Eye (tissue), 1 donor: ENCODE results near the gene SYCP2.
"Not testable (repeated sequence)": the region's sequence is repeated elsewhere in the genome, so short reads cannot be mapped to it uniquely, and the experiment has no call there.

Source experiments
- DNase-seq: peaks from one replicate; pipeline ENCODE4 v3.0.0-alpha.2; 2015

SYCP2 gene, protein sequence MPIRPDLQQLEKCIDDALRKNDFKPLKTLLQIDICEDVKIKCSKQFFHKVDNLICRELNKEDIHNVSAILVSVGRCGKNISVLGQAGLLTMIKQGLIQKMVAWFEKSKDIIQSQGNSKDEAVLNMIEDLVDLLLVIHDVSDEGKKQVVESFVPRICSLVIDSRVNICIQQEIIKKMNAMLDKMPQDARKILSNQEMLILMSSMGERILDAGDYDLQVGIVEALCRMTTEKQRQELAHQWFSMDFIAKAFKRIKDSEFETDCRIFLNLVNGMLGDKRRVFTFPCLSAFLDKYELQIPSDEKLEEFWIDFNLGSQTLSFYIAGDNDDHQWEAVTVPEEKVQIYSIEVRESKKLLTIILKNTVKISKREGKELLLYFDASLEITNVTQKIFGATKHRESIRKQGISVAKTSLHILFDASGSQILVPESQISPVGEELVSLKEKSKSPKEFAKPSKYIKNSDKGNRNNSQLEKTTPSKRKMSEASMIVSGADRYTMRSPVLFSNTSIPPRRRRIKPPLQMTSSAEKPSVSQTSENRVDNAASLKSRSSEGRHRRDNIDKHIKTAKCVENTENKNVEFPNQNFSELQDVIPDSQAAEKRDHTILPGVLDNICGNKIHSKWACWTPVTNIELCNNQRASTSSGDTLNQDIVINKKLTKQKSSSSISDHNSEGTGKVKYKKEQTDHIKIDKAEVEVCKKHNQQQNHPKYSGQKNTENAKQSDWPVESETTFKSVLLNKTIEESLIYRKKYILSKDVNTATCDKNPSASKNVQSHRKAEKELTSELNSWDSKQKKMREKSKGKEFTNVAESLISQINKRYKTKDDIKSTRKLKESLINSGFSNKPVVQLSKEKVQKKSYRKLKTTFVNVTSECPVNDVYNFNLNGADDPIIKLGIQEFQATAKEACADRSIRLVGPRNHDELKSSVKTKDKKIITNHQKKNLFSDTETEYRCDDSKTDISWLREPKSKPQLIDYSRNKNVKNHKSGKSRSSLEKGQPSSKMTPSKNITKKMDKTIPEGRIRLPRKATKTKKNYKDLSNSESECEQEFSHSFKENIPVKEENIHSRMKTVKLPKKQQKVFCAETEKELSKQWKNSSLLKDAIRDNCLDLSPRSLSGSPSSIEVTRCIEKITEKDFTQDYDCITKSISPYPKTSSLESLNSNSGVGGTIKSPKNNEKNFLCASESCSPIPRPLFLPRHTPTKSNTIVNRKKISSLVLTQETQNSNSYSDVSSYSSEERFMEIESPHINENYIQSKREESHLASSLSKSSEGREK (N-terminal part only)

GRCh38 chr20:59933296-59933848 lies at the start of gene SYCP2:
Gene SYCP2 (minus strand): TSS chr20:59933637. CDS start chr20:59922413, 11,224 bp downstream.
- DNase-seq = no peak

GRCh38 chr20:59983076-59983475 lies 49.6 kb upstream of the SYCP2 start:
- no peak for DNase-seq

GRCh38 chr20:59977086-59977485 lies 43.6 kb upstream of the SYCP2 start:
- no peak for DNase-seq

DNA sequence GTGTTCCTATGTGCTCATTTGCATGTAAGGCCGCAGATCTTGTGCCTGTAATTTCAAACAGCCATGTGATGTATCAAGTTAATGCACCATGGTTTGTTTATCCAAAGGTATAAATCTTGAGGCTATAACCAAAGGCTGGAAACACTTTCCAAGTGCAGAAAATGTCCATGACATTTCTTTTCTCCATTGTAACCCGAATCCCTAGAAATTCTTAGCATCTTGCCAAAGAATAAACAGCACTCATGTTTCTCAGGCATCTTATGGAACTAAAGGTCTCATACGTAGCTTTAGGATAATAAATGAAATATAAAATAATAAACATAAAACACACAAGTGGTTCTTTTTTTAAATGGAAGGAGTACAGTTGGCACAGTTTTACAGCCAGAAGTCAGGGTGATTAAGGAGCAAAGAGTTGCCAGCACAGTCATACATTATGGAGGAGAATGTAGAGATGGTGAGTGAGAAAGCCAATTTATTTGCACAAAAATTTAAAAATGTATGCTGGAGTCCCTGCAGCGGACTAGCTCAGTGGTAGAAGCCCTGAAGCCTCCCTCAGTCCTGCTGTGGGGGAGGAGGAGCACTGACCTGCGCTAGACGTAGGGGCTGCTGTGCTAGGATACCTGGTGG lies 42.8 kb upstream of the SYCP2 start:
- DNase-seq = no peak

DNA sequence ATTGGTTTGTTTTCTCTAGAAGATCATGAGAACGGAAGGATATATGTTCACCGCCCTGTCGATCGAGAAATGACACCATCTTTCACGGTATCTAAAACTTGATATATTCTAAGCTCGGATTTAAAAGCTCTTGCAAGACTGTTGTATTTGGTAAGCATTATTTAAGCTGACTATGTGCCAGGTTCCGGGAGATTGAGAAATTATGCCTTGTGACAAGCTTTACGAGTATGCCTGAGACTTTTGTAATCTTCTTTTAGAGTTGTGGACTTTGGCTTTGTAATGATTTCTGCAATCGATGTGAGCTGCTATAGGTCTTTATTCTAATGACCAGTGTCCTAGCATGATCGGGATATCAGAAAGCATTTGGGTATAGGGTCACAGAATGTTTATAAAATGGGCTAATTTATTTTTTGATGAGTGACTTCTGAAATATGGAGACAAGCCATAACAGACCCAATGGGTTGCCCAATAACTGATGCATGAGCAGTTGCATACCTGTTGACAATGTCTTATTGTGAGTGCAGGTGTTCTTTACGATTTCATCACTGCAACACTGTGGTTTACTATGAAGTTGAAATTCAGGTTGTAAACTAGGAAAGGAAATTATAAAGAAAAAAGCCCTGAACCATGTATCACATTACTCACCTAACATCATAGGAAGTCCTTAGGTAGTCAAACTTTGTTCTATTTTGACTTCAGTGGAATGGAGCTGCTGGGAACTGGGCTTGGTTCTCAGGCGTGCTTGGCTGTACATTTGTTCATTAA lies 38.8 kb upstream of the SYCP2 start:
- no peak for DNase-seq

- DNase-seq = no peak
These were observed 38.0 kb upstream of the SYCP2 start for GRCh38 chr20:59971428-59971827.

- no peak for DNase-seq
These were observed 33.0 kb upstream of the SYCP2 start for GRCh38 chr20:59966428-59966827.

DNA sequence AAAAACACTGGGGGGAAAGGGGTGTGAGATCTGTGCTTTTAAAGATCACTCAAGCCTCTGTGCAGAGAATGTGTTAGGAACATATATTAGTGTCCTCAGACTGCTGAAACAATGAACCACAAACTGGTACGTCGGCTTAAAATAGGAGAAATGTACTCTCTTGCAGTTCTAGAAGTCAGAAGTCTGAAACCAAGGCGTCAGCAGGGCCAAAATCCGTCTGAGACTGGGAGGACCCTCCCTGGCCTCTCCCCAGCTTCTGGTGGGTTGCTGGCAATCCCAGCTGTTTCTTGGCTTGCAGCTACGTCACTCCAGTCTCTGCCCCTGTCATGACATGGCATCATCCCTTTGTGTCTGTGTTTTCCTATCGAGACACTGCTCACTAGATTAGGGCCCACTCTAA lies 28.7 kb upstream of the SYCP2 start:
- no peak for DNase-seq

GRCh38 chr20:59961423-59961822 lies 28.0 kb upstream of the SYCP2 start:
- DNase-seq = no peak

- DNase-seq = no peak
These were observed 25.2 kb upstream of the SYCP2 start for GRCh38 chr20:59958626-59959025.

DNA sequence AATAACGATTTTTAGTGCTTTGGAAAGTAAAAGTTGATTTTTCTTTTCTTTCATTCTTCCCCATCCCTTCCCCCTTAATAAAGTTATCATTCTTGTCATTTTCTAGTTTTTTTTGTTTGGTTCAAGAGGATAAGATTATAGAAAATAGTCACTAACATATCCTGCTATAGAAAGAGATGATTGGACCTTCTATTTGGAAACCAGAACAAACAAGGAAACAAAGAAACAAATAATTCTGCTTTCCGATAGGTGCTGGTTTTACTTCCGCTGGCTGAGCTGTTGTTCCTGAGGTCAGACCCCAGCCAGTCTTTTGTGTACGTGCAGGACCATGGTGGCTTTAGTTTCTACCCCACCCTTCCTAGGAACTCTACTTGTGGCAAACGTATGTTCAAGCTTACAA lies 24.7 kb upstream of the SYCP2 start, which contains the start of gene CDH26:
CDH26 (plus strand) TSS at position 301 of the 400 bp plus-strand sequence. CDS start 304 bp downstream, outside the sequence.
- DNase-seq = no peak

DNA sequence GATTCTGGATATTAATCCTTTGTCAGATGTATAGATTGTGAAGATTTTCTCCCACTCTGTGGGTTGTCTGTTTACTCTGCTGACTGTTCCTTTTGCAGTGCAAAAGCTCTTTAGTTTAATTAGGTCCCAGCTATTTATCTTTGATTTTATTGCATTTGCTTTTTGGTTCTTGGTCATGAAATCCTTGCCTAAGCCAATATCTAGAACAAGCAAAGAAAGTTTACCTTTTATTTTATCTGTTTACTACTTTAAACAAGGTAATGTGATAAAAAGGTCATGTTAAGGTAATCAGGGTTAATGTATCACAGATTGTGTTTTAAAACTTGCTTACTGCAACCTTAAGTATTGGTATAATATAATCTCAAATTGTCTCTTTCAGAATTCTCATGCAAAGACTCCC lies 24.1 kb upstream of the SYCP2 start:
- not testable (repeated sequence) for DNase-seq

- peak; percentile 32 for DNase-seq
These were observed 21.8 kb upstream of the SYCP2 start for GRCh38 chr20:59955131-59955796.

DNA sequence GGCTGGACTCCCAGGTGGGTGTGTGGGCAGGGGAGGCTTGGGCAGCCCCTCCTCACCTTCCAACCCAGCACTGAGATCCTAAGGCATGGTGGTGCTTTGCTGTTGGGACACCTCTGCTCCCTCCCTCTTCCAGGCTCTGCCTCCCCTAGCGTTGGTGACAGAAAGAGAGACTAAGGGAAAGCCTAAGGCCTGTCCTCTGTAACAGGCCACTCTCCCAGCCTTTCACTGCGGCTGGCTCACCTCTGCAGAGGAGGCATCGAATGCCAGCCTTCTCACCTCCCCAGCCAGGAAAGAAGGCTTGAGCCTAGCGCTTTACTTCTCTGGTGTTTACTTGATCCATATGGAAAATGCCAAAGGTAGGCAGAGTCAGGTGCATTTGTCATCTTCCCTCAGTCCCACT lies 21.3 kb upstream of the SYCP2 start:
- DNase-seq = no peak

DNA sequence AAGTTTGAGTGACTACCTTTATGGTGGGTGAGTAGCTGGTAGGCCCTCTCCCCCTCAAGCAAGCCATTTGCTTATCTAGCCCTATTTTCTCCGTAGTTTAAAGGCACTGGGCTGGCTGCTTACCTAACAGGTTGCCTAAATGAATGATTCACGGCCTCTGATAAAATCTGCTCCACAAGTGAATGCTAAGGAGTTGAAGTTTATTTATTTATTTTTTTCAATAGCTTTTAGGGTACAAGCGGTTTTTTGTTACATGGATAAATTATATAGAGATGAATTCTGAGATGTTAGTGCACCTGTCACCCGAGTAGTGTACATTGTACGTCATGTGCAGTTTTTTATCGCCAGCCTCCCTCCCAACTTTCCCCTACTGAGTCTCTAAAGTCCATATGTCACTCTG lies 16.5 kb upstream of the SYCP2 start:
- no peak for DNase-seq

DNA sequence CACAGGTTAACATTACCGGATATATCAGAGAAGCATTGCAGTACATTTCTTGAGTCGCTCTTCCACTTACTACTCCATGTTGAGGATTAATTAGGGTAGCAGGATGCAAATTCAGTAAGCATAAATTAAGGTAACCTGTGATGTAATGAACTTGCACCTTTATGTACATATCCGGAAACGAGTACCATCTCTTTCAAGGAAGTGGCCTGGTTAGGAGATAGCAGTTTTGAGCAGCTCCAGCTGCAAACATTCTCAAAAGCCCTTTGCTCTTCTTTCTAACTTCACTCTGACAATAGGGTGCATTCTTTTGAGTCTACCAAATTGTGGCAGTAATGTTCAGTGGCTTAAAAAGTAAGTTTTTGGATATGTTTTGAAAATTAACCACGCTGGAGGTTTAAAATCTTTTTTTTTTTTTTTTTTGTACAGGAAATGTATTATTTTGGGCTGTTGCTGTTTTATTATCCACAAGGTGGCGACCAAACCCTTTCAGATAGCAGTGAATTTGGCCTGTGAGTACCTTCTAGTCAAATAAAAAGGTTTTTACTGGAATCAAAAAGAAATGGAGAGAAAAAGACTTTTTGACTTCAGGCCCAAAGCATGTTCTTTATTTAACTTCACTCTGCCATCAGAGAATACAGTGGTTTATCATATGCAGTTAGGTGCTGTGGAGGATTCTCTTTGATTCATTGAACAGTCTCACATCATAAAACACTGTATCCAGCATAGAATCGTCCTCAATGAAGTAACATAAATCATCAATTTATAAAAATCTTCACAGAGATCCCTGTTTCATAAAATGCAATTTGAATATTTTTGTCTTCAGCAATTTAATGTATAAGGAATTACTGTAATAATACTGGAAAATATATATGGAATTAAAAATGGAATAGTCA lies 15.6 kb upstream of the SYCP2 start:
- peak; percentile 71 for DNase-seq

- no peak for DNase-seq
These were observed 14.8 kb upstream of the SYCP2 start for GRCh38 chr20:59948212-59948611.

DNA sequence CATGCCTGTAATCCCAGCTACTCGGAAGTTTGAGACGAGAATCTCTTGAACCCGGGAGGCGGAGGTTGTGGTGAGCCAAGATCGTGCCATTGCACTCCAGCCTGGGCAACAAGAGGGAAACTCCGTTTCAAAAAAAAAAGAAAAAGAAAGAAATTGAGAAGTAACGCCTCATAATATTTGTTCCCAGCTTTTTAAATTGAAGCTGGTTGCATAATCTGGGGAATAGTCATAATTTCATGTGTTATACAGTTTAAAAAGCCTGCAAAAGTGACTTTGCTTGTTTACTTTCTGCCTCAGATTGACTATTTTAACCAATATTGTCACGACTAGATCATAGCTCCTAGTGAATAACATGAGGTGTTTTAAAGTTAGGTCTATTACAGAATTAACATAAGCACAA lies 13.9 kb upstream of the SYCP2 start:
- DNase-seq = no peak

GRCh38 chr20:59945731-59946130 lies 12.3 kb upstream of the SYCP2 start:
- DNase-seq = peak; percentile 24

GRCh38 chr20:59945175-59945574 lies 11.7 kb upstream of the SYCP2 start:
- no peak for DNase-seq
